ENCODE results near the gene RPS17. TPM values are rescaled to one million over a fixed set of nuclear protein-coding genes. Genes with fewer than 3 reads are reported as not detected.

RPS17 gene
- total and polyA plus RNA-seq, 10 of the 15 experiments (the other 5 are each of a cell fraction or from before 2014, with no cell fraction given), result 1,223 to 7,871 (median 3,879) TPM

DNA sequence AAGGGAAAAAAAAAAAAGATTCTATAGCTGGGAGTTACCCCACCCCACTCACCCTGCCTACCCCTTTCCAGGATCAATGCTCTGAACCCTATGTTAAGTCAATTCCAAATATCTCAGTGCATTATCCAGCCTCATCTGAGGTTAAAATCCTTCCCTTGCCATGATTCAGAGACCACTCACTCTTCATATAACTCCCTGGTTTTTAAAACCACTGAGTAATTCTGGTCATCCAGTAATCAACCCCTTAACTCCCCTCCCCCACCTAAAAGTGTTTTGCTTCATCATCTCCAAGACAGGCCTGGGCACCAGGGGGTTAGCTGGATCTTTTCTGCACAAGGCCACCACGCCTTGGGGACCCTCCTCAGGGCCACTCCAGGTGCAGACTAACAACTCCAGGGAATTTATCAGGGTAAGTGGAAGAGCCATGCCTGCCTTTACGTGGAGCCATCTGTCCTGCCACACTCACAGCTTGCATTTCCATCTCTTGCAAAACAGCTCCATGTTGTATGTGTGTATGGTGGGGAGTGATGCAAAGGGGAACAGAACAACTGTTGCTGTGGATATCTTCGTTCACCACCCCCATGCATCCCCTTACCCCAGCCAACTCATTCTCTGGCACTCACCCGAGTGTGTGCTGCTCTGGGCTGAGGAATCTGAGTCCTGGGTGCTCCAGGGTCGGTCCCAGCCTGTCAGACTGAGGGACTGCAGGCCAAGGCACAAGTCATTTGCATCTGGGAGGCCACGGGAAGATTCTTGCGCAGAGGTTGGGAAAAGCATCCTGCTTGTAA lies 30.7 kb upstream of the RPS17 start:
- Histone ChIP-seq H3K27me3 (replicated peaks in 1 of 2; ENCODE audit: control insufficient read depth in 2 of 2, insufficient read depth in 2 of 2, low read length in 1 of 2) (peaks cover 5 to 12% of the 10 kb centered on the region in 2 experiments; a peak in 3 of 4 replicates), H3K27ac (ENCODE audit: control insufficient read depth, insufficient read depth) (no peak overlapping the region), H2AFZ (ENCODE audit: control insufficient read depth, low read depth, low read length) (no peak overlapping the region), H3K4me3 (no peak overlapping the region), H4K20me1 (ENCODE audit: control insufficient read depth, insufficient read depth) (no peaks in the 10 kb centered on the region), H3K4me2 (ENCODE audit: control insufficient read depth, insufficient read depth) (no peak overlapping the region), H3K36me3 (ENCODE audit: control insufficient read depth in 2 of 2, insufficient read depth in 2 of 2, low read length in 1 of 2) (no peaks in the 10 kb centered on the region), H3K9ac (ENCODE audit: control insufficient read depth, insufficient read depth, low read length) (no peak overlapping the region), H3K79me2 (ENCODE audit: control insufficient read depth, insufficient read depth, low read length) (no peaks in the 10 kb centered on the region), H3K4me1 (ENCODE audit: control insufficient read depth, insufficient read depth, low read length) (no peaks in the 10 kb centered on the region), H3K9me3 (replicated peaks; ENCODE audit: control insufficient read depth, insufficient read depth, low read length) (no peaks in the 10 kb centered on the region)
- ChIA-PET SMC1A (ENCODE audit: uncharacterized antibody, unreplicated experiment) (interaction anchor here (0.7 to 0.8 kb wide), 2 partner anchors 290 to 538 kb away, joined by 3 read pairs; no protein-coding TSS in a partner anchor), POLR2A (no interaction called here), CTCF (no interaction called here), RAD21 (ENCODE audit: unreplicated experiment) (no interaction called here)
- FAIRE-seq (no peak), DNase-seq (ENCODE audit: low read depth, low spot score) (no peak), ATAC-seq (no peak)
- no peak for TF ChIP-seq SMC3 (IDR thresholded peaks at IDR 0.05; ENCODE audit: borderline replicate concordance, low read length)
- TF ChIP-seq EZH2 (IDR thresholded peaks at IDR 0.05; ENCODE audit: borderline replicate concordance, control insufficient read depth, low read depth, low read length), result no peak
- TF ChIP-seq, protein P1, sequence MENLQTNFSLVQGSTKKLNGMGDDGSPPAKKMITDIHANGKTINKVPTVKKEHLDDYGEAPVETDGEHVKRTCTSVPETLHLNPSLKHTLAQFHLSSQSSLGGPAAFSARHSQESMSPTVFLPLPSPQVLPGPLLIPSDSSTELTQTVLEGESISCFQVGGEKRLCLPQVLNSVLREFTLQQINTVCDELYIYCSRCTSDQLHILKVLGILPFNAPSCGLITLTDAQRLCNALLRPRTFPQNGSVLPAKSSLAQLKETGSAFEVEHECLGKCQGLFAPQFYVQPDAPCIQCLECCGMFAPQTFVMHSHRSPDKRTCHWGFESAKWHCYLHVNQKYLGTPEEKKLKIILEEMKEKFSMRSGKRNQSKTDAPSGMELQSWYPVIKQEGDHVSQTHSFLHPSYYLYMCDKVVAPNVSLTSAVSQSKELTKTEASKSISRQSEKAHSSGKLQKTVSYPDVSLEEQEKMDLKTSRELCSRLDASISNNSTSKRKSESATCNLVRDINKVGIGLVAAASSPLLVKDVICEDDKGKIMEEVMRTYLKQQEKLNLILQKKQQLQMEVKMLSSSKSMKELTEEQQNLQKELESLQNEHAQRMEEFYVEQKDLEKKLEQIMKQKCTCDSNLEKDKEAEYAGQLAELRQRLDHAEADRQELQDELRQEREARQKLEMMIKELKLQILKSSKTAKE (IDR thresholded peaks at IDR 0.05; ENCODE audit: low read depth, poor library complexity, severe bottlenecking), result no peak
- TF ChIP-seq, protein P2, sequence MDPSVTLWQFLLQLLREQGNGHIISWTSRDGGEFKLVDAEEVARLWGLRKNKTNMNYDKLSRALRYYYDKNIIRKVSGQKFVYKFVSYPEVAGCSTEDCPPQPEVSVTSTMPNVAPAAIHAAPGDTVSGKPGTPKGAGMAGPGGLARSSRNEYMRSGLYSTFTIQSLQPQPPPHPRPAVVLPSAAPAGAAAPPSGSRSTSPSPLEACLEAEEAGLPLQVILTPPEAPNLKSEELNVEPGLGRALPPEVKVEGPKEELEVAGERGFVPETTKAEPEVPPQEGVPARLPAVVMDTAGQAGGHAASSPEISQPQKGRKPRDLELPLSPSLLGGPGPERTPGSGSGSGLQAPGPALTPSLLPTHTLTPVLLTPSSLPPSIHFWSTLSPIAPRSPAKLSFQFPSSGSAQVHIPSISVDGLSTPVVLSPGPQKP (IDR thresholded peaks at IDR 0.05; ENCODE audit: low read depth, low read length), result no peak
- TF ChIP-seq, protein P3, sequence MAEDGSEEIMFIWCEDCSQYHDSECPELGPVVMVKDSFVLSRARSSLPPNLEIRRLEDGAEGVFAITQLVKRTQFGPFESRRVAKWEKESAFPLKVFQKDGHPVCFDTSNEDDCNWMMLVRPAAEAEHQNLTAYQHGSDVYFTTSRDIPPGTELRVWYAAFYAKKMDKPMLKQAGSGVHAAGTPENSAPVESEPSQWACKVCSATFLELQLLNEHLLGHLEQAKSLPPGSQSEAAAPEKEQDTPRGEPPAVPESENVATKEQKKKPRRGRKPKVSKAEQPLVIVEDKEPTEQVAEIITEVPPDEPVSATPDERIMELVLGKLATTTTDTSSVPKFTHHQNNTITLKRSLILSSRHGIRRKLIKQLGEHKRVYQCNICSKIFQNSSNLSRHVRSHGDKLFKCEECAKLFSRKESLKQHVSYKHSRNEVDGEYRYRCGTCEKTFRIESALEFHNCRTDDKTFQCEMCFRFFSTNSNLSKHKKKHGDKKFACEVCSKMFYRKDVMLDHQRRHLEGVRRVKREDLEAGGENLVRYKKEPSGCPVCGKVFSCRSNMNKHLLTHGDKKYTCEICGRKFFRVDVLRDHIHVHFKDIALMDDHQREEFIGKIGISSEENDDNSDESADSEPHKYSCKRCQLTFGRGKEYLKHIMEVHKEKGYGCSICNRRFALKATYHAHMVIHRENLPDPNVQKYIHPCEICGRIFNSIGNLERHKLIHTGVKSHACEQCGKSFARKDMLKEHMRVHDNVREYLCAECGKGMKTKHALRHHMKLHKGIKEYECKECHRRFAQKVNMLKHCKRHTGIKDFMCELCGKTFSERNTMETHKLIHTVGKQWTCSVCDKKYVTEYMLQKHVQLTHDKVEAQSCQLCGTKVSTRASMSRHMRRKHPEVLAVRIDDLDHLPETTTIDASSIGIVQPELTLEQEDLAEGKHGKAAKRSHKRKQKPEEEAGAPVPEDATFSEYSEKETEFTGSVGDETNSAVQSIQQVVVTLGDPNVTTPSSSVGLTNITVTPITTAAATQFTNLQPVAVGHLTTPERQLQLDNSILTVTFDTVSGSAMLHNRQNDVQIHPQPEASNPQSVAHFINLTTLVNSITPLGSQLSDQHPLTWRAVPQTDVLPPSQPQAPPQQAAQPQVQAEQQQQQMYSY (CRISPR knock-in tag; IDR thresholded peaks at IDR 0.05), result no peak
- TF ChIP-seq CEBPB (IDR thresholded peaks at IDR 0.05; ENCODE audit: borderline replicate concordance in 1 of 2, low read depth in 2 of 2, low read length in 2 of 2), result no peak
- no peak for TF ChIP-seq CHD4 (IDR thresholded peaks at IDR 0.05)
- no peak for TF ChIP-seq ZZZ3 (IDR thresholded peaks at IDR 0.05; ENCODE audit: control insufficient read depth, insufficient read length, low read depth)
- no peak for TF ChIP-seq TBL1XR1 (IDR thresholded peaks at IDR 0.05; ENCODE audit: low read depth, low read length)
- BruUV-seq (replicated peaks), result no TSS peak
- in situ Hi-C loops (cut with MboI) (no loop called here), intact Hi-C loops (cut with micrococcal nuclease; ENCODE audit: unreplicated experiment) (no loop called here)
- 17% methylated on average over 7 of the region's 7 CpGs for WGBS (ENCODE audit: insufficient coverage, insufficient replicate concordance, low lambda C conversion rate, missing lambda C conversion rate)
